IgD-negative memory B cell (primary cell): ENCODE measurements around the gene DUSP5. TPM values are rescaled to one million over a fixed set of nuclear protein-coding genes. Genes with fewer than 3 reads are reported as not detected.
"Not testable (repeated sequence)": the region's sequence is repeated elsewhere in the genome, so short reads cannot be mapped to it uniquely, and the experiment has no call there.

Experiments used
- H3K27ac Mint-ChIP-seq, 3 donors: one replicate each; pipeline ENCODE4 v1.8.0; 2020 to 2022; ENCODE audit warnings: mild to moderate bottlenecking in 3 of 3, mixed read lengths in 3 of 3, moderate library complexity in 1 of 3
- H3K27me3 Mint-ChIP-seq: one replicate; pipeline ENCODE4 v1.8.0; 2021; ENCODE audit warnings: mixed read lengths
- H3K36me3 Mint-ChIP-seq: one replicate; pipeline ENCODE4 v1.8.0; 2020; ENCODE audit warnings: mild to moderate bottlenecking, mixed read lengths
- H3K4me1 Mint-ChIP-seq, 3 donors: one replicate each; pipeline ENCODE4 v1.8.0; 2020 to 2022; ENCODE audit warnings: mixed read lengths in 3 of 3, mild to moderate bottlenecking in 1 of 3
- H3K4me3 Mint-ChIP-seq, 4 donors: one replicate each; pipeline ENCODE4 v1.8.0; 2020 to 2022; ENCODE audit warnings: mild to moderate bottlenecking in 4 of 4, mixed read lengths in 4 of 4, moderate library complexity in 3 of 4
- H3K9me3 Mint-ChIP-seq, 3 donors: one replicate each; pipeline ENCODE4 v1.8.0; 2020 to 2021; ENCODE audit warnings: mixed read lengths in 3 of 3, mild to moderate bottlenecking in 1 of 3
- polyA plus RNA-seq: library from polyadenylated mRNA; unstranded; fragments of 300-500 nt; fragmentation: Illumina TruSeq; gene quantifications from one replicate; pipeline ENCODE4 v1.2.3, GENCODE V29; 2021

DUSP5 gene
- polyA plus RNA-seq: 3.7 TPM

- H3K36me3 Mint-ChIP-seq: peaks cover 1% of the 10 kb centered on the region
- peaks cover 15 to 34% (median 33%) of the 10 kb centered on the region in 3 donors for H3K4me1 Mint-ChIP-seq
- no peaks in the 10 kb centered on the region for H3K9me3 Mint-ChIP-seq
- H3K27ac Mint-ChIP-seq: peak within 1 kb of the TSS; percentile 78 to 95 (median 93)
- H3K4me3 Mint-ChIP-seq: peak within 1 kb of the TSS; percentile 86 to 97 (median 95)
- H3K27me3 Mint-ChIP-seq: peaks cover 21% of the 10 kb centered on the region
Measured at GRCh38 chr10:110497438-110498086, at the start of gene DUSP5. Gene DUSP5, plus strand, starts transcription at chr10:110497907. Its CDS starts 215 bp downstream, at chr10:110498122.

DNA sequence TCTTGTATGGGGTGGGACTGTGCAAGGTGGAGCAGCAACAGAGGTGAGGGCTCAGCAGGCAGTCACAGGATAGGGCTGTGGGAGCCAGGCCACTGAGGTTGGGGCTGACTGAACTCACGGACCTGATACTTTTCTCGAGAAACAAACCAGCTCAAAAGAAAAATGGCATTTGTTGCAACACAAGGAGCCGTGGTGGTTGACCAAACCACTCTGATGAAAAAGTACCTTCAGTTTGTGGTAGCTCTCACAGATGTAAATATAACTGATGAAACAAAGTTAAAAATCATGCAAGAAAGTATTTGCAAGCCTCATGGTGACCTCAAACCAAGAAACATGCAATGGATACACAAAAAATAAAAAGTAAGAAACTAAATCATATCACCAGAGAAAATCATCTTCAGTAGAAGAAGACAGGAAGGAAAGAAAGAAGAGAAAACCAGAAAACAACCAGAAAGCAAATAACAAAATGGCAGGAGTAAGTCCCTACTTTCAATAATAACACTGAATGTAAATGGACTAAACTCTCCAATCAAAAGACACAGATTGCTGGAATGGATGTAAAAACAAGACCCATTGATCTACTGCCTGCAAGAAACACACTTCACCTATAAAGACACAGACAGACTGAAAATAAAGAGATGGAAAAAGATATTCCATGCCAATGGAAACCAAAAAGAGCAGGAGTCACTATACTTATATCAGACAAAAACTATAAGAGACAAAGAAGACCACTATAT is 48.9 kb upstream of the DUSP5 start:
- Mint-ChIP-seq H3K27me3 (peaks cover 5% of the 10 kb centered on the region), H3K36me3 (peaks cover 6% of the 10 kb centered on the region), H3K4me1 (peaks cover 0 to 6% (median 0%) of the 10 kb centered on the region in 3 donors), H3K27ac (no peak overlapping the region), H3K9me3 (peaks cover 0 to 2% (median 0%) of the 10 kb centered on the region in 3 donors), H3K4me3 (no peak overlapping the region)

GRCh38 chr10:110455446-110455845 is 42.3 kb upstream of the DUSP5 start:
- peak overlapping the region in 1 of 4 donors; percentile 10 for H3K4me3 Mint-ChIP-seq
- no peaks in the 10 kb centered on the region for H3K9me3 Mint-ChIP-seq
- peaks cover 28 to 37% (median 36%) of the 10 kb centered on the region in 3 donors for H3K4me1 Mint-ChIP-seq
- H3K27me3 Mint-ChIP-seq: peaks cover 3% of the 10 kb centered on the region
- no peak overlapping the region for H3K27ac Mint-ChIP-seq
- peaks cover 3% of the 10 kb centered on the region for H3K36me3 Mint-ChIP-seq

DNA sequence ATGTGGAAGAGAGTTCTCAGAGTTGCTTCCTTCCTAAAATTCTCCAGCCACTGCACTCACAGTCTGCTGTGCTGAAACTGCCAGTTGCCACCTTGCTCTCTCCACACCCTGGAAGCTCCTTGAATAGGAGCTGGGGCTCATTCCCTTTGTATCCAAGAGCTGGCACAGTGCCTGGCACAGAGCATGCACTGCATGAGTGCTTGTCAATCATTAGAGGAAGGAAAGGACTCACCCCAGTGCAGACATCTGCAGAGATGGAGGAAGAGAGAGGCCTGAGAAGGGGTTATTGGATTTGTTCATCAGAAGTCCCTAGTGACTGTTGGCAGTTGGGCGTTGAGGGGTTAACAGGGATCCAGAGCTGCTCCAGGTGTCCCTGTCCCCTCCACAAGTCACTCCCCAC is 41.7 kb upstream of the DUSP5 start:
- Mint-ChIP-seq H3K27ac (peak overlapping the region in 1 of 3 donors; percentile 73), H3K4me3 (peak overlapping the region in 2 of 4 donors; percentile 41 to 73), H3K4me1 (peaks cover 31 to 42% (median 39%) of the 10 kb centered on the region in 3 donors), H3K9me3 (no peaks in the 10 kb centered on the region), H3K36me3 (no peaks in the 10 kb centered on the region), H3K27me3 (peaks cover 8% of the 10 kb centered on the region)

- no peaks in the 10 kb centered on the region for H3K36me3 Mint-ChIP-seq
- H3K27me3 Mint-ChIP-seq: peaks cover 11% of the 10 kb centered on the region
- peak overlapping the region in 2 of 4 donors; percentile 41 to 78 for H3K4me3 Mint-ChIP-seq
- H3K27ac Mint-ChIP-seq: peak overlapping the region in 2 of 3 donors; percentile 10 to 73
- H3K4me1 Mint-ChIP-seq: peaks cover 32 to 42% (median 41%) of the 10 kb centered on the region in 3 donors
- H3K9me3 Mint-ChIP-seq: no peaks in the 10 kb centered on the region
Measured at GRCh38 chr10:110456523-110457091, 41.1 kb upstream of the DUSP5 start.

GRCh38 chr10:110457851-110458250 is 39.9 kb upstream of the DUSP5 start:
- H3K27me3 Mint-ChIP-seq: peaks cover 11% of the 10 kb centered on the region
- peak overlapping the region in 2 of 3 donors; percentile 72 to 89 for H3K27ac Mint-ChIP-seq
- H3K9me3 Mint-ChIP-seq: no peaks in the 10 kb centered on the region
- H3K4me1 Mint-ChIP-seq: peaks cover 32 to 42% (median 42%) of the 10 kb centered on the region in 3 donors
- no peaks in the 10 kb centered on the region for H3K36me3 Mint-ChIP-seq
- peak overlapping the region in 2 of 4 donors; percentile 69 to 89 for H3K4me3 Mint-ChIP-seq

- peaks cover 32 to 42% (median 42%) of the 10 kb centered on the region in 3 donors for H3K4me1 Mint-ChIP-seq
- H3K36me3 Mint-ChIP-seq: no peaks in the 10 kb centered on the region
- no peaks in the 10 kb centered on the region for H3K9me3 Mint-ChIP-seq
- H3K27me3 Mint-ChIP-seq: peaks cover 11% of the 10 kb centered on the region
- peak overlapping the region in 2 of 4 donors; percentile 69 to 89 for H3K4me3 Mint-ChIP-seq
- H3K27ac Mint-ChIP-seq: peak overlapping the region in 2 of 3 donors; percentile 72 to 89
Measured at GRCh38 chr10:110458266-110458920, 39.3 kb upstream of the DUSP5 start.

DNA sequence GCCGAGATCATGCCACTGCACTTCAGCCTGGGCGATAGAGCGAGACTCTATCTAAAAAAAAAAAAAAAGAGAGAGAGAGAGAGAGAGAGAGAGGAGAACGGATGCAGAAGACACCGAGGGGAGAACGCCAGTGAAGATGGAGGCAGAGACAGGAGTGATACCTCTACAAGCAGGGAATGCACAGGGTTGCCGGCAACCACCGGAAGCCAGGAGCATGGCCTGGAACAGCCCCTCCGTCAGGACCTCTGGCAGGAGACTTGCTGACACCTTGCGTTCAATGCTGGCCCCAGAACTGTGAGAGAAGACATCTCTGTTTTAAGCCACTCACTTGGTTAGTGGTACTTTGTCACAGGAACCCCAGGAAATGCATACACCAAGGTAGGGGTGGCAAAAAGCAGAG is 38.1 kb upstream of the DUSP5 start:
- no peaks in the 10 kb centered on the region for H3K36me3 Mint-ChIP-seq
- H3K4me1 Mint-ChIP-seq: peaks cover 32 to 42% (median 41%) of the 10 kb centered on the region in 3 donors
- peaks cover 11% of the 10 kb centered on the region for H3K27me3 Mint-ChIP-seq
- H3K9me3 Mint-ChIP-seq: no peaks in the 10 kb centered on the region
- peak overlapping the region in 1 of 4 donors; percentile 12 for H3K4me3 Mint-ChIP-seq
- no peak overlapping the region for H3K27ac Mint-ChIP-seq

DNA sequence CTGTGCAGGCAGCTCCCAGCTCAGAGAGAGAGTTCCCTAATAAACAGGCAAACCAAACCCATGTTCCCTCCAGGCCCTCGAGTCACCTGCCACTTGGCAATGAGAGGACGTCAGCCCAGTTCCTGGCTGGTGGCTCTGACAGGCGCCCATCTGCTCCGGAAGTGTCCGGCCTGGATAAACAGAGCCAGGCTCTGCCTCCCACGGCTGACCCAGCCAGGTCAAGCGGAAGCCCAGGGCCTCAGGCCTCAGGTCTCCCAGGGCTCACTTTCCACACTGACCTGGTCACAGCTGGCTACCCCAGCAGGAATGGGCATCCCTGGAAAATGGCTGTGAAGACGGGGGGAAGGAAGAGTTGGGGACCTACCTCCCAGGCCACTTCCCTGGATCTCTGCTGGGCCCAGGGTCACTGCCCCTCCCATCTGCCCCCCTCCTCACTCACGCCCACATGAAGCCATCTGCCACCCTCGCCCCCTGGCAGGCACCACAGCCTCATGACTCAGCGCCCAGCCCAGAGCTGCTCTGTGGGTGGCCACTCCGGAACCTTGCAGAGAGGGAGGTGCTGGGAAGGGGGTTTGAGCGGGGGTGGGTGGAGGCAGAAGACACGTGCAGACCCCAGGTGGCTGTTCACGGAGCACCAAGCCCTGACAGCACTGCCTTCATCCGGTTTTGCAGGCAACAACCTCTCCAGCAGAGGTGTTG is 37.4 kb upstream of the DUSP5 start:
- peaks cover 11% of the 10 kb centered on the region for H3K27me3 Mint-ChIP-seq
- H3K27ac Mint-ChIP-seq: peak overlapping the region in 1 of 3 donors; percentile 47
- no peak overlapping the region for H3K4me3 Mint-ChIP-seq
- no peaks in the 10 kb centered on the region for H3K9me3 Mint-ChIP-seq
- peaks cover 32 to 40% (median 34%) of the 10 kb centered on the region in 3 donors for H3K4me1 Mint-ChIP-seq
- H3K36me3 Mint-ChIP-seq: no peaks in the 10 kb centered on the region

- H3K4me1 Mint-ChIP-seq: peaks cover 23 to 32% (median 26%) of the 10 kb centered on the region in 3 donors
Measured at GRCh38 chr10:110461088-110461487, 36.6 kb upstream of the DUSP5 start.

DNA sequence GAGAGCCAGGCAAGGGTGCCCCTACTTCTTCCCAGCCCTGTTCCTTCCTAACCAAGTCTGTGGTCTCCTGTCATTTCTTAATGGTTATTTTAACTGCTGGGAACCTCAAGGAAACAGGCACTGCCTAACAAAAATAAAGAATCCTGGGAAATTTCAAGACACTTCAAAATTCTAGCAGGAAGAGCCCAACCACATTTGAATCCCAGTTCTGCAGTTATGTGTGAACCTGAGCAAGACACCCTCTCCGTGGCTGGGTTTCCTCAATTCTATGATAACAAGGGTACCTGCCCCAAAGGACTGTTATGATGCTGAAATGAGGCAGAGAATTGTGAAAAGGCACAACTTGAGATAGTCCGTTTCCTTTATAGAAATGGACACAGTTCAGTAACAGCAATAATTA is 36.2 kb upstream of the DUSP5 start:
- H3K27ac Mint-ChIP-seq: no peak overlapping the region
- H3K27me3 Mint-ChIP-seq: peaks cover 8% of the 10 kb centered on the region
- H3K4me1 Mint-ChIP-seq: peaks cover 22 to 28% (median 23%) of the 10 kb centered on the region in 3 donors
- H3K9me3 Mint-ChIP-seq: no peaks in the 10 kb centered on the region
- no peak overlapping the region for H3K4me3 Mint-ChIP-seq
- H3K36me3 Mint-ChIP-seq: no peaks in the 10 kb centered on the region

More at GRCh38 chr10:110461088-110461487, 36.6 kb upstream of the DUSP5 start:
- H3K27ac Mint-ChIP-seq: no peak overlapping the region
- H3K9me3 Mint-ChIP-seq: no peaks in the 10 kb centered on the region
- H3K27me3 Mint-ChIP-seq: peaks cover 8% of the 10 kb centered on the region
- no peaks in the 10 kb centered on the region for H3K36me3 Mint-ChIP-seq
- peak overlapping the region in 2 of 4 donors; percentile 5 to 82 for H3K4me3 Mint-ChIP-seq

DNA sequence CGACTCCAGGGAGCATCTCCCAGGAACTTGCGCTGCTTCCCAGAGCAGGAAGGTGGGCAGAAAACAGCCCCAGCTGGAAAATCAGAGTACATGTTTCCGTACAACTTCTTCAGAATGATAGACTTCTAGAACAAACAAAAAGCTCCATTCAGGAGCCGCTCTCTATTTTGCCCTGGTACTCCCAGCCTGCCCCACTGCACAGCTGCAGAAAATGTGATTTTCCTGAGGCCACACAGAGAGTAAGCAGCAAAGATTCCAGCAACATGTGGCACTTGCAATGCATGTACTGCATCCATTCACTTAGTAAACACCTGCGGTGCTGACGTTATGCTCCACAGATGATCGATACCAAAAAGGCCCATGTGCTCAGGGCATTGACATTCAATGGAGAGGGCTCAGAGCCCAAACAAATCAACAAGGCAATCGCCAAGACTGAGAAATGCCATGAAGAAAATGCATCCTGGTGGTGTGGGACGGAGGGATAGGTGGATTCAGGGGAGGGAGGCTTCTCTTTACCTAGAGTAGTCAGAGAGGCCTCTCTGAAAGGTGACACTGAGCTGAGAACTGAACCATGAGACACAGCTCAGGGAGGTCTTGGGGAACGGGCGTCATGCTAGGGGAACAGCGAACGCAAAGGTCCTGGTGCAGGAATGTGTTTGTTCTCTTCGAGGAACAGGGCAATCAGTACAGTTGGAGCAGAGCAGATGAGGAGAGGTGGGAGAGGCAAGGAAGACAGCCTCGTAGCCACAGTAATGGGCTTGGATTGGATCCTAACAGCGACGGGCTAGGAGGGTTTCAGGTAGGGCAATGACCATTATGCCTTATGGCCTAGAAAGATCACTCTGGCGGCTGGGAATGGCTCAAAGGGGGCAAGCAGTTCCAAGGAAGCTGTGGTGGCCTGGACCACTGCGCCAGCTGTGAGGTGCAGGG is 35.3 kb upstream of the DUSP5 start:
- Mint-ChIP-seq H3K4me3 (no peak overlapping the region), H3K9me3 (no peaks in the 10 kb centered on the region), H3K4me1 (peaks cover 17 to 23% (median 22%) of the 10 kb centered on the region in 3 donors), H3K27ac (no peak overlapping the region), H3K27me3 (peaks cover 8% of the 10 kb centered on the region), H3K36me3 (no peaks in the 10 kb centered on the region)

- not testable (repeated sequence) for H3K27me3 Mint-ChIP-seq, H3K36me3 Mint-ChIP-seq, H3K4me3 Mint-ChIP-seq, H3K4me1 Mint-ChIP-seq, H3K27ac Mint-ChIP-seq, H3K9me3 Mint-ChIP-seq
Measured at GRCh38 chr10:110468258-110468657, 29.4 kb upstream of the DUSP5 start.
